HepG2 (cell line): ENCODE data around the gene KMT2E.

ENCODE experiments used
- FOXP4 ChIP-seq: sonication (generic); formaldehyde crosslinking; IDR thresholded peaks from 2 replicates; pipeline ENCODE4 v1.4.0; 2020; ENCODE audit warnings: missing genetic modification reagents
- PBX2 ChIP-seq: IDR thresholded peaks from 2 replicates; pipeline ENCODE4 v1.6.1; 2016; ENCODE audit warnings: control low read depth
- SIX1 ChIP-seq: sonication (generic); formaldehyde crosslinking; IDR thresholded peaks from 2 replicates; pipeline ENCODE4 v1.4.0; 2020; ENCODE audit warnings: missing genetic modification reagents, borderline replicate concordance
- ZBTB21 ChIP-seq: sonication (generic); formaldehyde crosslinking; IDR thresholded peaks from 2 replicates; pipeline ENCODE4 v1.4.0; 2020; ENCODE audit warnings: missing genetic modification reagents
- TF ChIP-seq, protein P1 (sequence below): sonication (generic); formaldehyde crosslinking; IDR thresholded peaks from 2 replicates; pipeline ENCODE4 v1.4.0; 2020; ENCODE audit warnings: missing genetic modification reagents

DNA sequence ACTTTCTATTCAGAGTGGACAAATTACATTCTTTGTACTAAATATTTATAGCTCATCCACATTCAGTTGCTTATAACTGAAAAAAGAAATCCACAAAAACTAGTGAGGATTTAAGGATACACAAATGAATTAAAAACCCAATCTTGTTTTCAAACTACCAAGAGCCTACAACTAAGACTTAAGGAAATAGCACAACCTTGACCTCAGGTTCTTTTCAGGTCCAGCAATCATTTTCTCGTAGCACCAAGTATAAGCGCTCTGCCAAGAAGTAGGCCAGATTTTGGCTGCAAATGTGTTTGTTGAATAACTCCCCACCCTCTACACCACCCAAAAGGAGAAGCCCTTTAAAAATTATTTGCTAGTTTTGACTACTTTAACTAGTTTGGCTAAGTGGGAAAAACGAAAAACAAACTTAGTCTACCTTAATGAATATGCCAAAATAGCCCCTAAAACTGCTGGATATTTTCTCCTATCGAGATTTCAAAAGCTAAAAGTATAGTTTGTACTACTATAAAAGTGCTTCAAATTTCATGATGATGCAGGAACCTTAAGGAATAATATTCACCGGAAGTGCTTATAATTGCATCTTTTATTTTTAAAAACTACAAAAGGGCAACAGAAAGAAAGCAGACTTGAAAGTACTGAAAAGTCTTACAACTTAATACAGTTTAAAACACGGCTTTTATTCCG is 2.7 kb upstream of the KMT2E start:
- TF ChIP-seq, protein P1, sequence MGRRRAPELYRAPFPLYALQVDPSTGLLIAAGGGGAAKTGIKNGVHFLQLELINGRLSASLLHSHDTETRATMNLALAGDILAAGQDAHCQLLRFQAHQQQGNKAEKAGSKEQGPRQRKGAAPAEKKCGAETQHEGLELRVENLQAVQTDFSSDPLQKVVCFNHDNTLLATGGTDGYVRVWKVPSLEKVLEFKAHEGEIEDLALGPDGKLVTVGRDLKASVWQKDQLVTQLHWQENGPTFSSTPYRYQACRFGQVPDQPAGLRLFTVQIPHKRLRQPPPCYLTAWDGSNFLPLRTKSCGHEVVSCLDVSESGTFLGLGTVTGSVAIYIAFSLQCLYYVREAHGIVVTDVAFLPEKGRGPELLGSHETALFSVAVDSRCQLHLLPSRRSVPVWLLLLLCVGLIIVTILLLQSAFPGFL (CRISPR knock-in tag): no peak
- TF ChIP-seq FOXP4 (CRISPR knock-in tag) (no peak), ZBTB21 (CRISPR knock-in tag) (no peak), PBX2 (CRISPR knock-in tag) (no peak), SIX1 (no peak)
